ENCODE results near the gene NPDC1.

DNA sequence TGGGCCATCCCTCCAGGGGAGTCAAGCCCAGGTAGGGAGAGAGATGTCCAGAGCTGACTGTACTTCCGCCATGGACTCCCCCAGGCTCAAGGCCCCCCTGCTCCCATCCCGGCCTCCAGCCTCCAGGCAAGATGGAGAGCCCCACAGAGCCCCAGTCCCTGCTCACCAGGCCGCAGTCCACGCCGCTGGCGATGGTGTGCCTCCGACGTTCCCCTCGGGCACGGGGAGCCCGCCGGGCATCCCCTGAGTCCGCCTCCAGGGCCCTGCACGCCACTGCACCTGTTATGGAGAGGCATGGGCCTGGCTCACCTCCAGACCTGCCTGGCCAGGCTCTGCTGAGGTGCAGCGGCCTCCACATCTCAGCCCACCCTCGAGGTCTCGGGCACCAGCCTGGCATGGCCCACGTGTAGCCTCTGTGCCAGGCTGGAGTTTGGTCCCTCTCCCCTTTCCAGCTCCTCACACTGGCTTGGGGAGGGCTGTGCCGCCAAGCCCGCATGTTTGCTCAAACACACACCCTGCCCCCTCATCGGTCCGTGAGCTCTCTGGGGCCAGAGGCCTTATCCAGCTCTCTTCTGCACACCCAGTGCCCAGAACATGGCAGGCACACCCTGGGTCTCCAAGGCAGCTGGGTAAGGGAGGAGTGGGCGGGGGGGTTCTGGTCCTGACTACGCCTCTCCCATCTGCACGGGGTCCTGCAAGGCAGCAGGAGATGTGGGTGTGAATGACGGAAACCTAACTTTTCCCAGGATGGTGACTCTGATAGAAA, 20.3 kb upstream of the NPDC1 start:
- TF ChIP-seq POLR2A (IDR thresholded peaks at IDR 0.05; ENCODE audit: low read depth, low read length) = no peak
- no peak for TF ChIP-seq TAF1 (IDR thresholded peaks at IDR 0.05; ENCODE audit: borderline replicate concordance, low read depth, low read length)
- no peak for TF ChIP-seq POLR2AphosphoS5 (IDR thresholded peaks at IDR 0.05; ENCODE audit: low read depth, low read length)
